SK-N-DZ (cell line): Measurements from ENCODE around the gene IKBKG.
"Not testable (repeated sequence)": the region's sequence is repeated elsewhere in the genome, so short reads cannot be mapped to it uniquely, and the experiment has no call there.

Experiments used
- DNase-seq: peaks from one replicate; pipeline ENCODE4 v3.0.0-alpha.2; 2015; ENCODE audit warnings: low spot score

IKBKG gene

DNA sequence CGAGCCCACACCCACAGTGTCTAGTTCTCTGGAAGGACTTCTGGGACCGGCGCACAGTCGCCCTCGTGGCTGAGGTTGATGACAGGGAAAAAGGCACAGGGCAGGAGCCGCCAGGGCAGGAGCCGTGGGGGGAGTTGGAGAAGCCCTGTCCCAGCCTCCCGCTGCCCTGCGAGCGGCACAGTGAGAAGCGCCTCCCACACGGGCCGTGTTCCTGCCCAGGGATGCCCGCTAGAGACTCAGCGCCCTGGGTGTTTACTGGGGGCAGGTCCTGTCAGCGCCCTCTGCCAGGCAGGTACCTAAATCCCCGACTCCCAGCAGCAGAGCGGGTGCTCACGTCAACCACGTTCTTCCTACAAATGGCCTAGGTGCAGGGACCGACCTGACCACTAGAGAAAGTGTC, 11.5 kb downstream of the IKBKG start:
- DNase-seq: not testable (repeated sequence)

DNA sequence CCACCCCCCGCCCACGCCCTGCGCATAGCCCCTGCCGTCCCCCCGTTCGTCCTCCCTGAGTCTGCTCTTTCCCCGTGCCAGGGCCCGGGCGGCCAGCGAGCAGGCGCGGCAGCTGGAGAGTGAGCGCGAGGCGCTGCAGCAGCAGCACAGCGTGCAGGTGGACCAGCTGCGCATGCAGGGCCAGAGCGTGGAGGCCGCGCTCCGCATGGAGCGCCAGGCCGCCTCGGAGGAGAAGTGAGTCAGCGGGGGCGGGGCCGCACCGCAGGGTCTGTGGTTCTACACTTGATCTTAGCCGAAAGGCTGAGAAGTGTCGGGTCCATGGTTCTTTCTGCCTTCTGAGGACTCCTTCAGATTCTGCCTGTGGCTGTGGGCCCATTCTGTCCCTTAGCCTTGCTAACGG, 12.9 kb downstream of the IKBKG start:
- not testable (repeated sequence) for DNase-seq

DNA sequence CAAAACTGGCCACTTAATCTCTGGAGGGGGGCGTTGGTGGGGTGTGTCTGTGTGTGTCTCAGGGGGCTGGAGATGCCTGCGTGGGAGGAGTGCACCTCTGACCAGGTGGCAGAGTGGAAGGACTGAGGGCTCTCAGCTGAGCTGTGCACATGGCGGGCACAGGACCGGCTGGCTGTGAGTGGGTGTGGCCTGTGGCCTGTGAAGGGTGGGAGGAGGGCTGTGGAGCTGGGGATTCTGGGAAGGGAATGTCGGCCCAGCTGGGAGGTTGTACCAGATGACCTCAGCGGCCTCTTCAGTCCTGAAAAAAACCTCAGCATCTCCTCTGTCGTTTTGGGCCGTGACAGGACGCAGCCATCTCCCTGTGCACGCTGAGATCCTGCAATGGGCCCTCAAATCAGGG, 14.9 kb downstream of the IKBKG start:
- not testable (repeated sequence) for DNase-seq

DNA sequence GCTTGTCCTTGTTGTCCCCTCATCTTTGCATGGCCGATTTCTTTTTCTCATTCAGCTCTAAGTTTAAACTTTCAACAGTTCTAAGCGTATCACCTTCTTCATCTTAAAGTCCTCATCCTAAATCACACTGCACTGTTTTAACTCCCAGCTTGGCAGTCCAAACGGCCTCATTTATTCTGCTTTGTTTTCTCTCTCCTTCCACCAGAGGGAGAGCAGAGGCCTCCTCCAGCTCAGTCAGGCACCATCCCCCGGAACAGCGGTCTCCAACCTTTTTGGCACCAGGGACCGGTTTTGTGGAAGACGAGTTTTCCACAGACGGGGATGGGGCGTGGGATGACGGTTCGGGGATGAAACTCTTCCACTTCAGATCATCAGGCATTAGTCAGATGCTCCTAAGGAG, 22.9 kb downstream of the IKBKG start:
- not testable (repeated sequence) for DNase-seq

DNA sequence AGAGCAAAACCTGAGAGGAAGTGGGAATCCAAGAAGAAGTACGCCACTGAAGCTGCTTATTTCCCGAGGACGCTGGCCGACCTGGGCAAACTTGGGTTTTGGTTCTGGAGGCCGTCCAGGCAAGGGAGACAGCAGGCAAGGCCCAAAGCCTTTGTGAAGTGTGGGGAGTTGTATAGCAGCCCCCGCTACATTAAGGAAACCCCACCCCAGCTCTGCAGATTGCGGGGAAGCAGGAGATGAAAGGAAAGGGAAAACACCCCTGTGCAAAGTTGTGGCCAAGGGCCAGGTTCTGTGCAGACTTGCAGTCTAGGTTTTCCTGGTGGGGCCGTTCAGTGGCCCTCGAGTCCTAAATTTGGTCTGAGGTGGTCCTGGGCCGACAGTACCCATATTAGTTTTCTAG, 25.6 kb downstream of the IKBKG start:
- DNase-seq: not testable (repeated sequence)

DNA sequence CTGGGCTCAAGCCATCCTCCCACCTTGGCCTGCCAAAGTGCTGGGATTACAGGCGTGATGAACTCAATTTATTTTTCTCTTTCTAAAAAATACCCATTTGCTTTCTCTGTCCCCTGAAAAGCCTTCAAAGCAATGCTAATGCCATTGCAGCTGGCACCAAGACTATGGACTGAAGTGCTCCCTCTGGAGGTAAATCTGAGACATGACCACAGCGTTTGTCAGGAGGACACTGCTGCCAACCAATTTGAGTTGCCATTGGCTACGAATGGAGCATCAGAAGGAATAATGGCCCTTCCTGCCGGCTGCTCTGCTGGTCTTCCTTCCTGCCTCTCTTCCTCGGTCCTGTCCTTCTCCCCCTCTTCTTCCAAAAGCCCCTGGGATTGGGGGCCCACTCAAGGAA, 27.7 kb downstream of the IKBKG start:
- DNase-seq: not testable (repeated sequence)

DNA sequence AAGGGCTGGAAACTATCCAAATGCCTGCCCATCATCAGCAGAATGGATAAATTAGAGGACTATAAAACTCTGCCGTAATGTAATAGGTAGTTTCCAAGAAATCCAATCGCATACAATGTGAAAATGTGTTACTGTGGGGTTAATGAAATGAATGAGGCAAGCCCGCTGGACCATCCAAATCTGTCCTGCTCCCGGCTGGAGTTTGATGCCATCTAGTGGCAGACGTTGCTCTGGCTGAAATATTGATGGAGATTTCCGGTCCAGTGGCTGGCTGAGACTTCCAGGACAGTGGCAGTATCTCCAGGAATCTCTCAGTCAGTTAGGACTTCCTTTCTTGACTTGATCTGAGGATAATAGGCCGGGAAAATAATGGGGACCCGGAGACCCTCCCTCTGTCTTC, 35.6 kb downstream of the IKBKG start:
- not testable (repeated sequence) for DNase-seq

DNA sequence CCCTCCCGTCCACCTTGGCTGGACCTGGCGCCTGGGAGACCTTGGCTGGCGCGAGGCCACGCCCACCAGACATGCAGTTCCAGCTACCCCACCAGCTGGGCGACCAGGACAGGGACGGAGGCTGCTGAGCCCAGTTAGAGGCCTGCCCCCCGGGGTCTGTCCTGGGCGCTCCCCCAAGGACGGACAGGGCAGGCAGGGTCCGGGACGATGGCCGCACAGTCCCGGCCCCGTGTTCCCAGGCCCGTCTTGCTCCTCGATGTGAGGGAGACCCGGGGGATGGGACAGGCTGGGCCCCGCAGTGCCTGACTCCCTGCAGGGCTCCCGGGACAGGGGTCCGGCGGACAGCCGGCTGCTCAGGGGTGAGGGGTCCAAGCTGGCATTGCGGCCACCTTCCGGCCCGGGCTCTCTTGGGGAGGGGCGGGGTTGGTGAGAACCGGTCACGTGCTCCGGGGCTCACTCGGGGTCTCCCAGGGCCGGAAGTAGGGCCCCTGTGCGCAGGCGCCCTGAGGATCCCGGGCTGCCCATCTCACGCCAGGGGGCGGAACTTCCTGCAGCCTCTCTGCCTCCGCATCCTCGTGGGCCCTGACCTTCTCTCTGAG, 37.3 kb downstream of the IKBKG start, which contains the start of gene CTAG1A:
Gene CTAG1A, plus strand, starts transcription at position 549 of the 599 bp plus-strand sequence. CDS start 74 bp downstream, outside the sequence.
- not testable (repeated sequence) for DNase-seq

DNA sequence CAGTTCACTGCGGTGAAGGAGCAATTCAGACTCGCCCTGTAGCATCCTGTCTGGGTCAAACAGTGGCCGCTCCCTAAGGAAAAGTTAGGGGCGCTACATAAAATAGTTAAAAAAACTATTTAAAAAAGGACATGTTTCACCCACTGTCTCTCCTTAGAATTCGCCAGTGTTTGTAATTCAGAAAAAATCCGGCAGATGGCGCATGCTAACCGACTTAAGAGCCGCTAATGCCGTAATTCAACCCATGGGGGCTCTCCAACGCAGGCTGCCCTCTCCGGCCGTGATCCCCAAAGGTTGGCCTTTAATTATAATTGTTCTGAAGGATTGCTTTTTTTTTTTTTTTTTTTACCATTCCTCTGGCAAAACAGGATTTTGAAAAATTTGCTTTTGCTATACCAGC, 43.0 kb downstream of the IKBKG start:
- not testable (repeated sequence) for DNase-seq

DNA sequence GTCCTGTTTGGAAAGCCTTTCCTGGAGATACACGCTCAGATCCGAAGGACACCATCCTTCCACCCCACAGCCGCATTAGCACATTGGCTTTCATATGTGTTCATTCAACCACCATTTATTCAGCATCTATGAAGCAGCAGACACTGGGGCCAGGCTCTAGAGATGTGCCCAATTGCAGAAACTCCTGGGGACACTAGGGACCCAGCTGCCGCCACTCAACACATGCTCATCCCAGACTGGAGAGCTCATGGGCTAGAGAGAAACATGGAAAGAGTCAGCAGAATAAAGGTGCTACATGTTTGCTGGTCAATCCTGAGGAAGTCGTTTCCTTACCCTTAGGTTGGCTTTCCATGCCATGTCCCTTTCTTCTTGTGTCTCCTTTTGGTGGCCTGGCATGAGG, 45.1 kb downstream of the IKBKG start:
- no peak for DNase-seq

DNA sequence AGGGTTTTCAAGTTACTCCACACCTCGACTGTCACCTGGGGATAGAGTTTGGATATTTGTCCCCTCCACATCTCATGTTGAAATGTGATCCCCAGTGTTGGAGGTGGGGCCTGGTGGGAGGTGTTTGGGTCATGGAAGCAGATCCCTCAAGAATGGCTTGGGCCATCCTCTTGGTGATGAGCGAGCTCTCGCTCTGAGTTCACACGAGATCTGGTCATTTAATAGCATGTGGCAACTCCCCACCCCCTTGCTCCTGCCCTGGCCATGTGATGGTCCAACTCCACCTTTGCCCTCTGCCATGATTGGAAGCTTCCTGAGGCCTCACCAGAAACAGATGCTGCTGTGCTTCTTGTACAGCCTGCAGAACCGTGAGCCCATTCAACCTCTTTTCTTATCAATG, 45.8 kb downstream of the IKBKG start:
- no peak for DNase-seq

DNA sequence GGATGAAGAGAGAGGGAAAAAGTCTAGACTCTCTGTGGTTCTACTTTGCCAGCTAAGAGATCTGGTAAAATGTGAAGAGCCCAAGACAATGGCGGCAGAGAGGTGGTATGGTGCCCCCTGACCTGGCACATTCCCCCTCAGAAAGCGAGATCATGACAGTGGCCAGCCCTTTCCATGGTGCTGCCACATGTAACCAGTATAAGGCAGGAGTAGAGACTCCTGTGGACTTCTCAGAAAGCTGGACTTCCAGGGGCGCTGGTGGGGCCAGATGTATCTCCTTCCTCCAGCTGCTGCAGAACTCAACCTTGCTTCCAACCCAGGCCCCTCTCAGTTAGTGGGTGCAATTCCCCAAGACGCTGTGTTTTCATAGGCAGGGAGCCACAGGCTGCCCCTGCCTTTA, 47.1 kb downstream of the IKBKG start:
- no peak for DNase-seq

DNA sequence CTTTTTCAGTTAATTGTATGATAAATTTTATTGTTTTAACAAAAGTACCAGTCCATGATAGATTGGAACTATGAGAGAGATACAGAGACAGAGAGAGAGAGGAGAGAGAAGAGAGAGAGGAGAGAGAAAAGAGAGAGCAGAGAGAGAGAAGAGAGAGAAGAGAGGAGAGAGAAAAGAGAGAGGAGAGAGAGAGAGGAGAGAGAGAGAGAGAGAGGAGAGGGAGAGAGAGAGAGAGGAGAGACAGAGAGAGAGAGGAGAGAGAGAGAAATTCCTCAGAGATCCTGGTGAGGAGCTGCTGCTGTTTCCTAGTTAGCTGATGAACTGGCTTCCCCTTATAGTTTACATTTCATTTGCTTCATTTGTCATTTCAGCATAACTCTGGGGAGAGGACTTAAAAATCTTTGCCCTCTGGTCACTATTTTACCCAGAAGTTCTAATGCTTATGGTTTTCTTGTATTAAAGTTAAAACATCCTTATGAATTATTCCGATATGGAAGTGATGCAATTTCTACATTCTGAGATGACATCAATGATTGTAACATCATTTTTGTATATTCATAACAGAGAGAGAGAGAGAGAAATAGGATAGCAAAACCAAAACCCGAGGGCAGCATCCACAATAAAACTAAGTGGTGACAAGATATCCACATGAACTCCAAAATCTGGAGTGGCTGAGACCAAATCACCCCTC, 48.3 kb downstream of the IKBKG start:
- no peak for DNase-seq

DNA sequence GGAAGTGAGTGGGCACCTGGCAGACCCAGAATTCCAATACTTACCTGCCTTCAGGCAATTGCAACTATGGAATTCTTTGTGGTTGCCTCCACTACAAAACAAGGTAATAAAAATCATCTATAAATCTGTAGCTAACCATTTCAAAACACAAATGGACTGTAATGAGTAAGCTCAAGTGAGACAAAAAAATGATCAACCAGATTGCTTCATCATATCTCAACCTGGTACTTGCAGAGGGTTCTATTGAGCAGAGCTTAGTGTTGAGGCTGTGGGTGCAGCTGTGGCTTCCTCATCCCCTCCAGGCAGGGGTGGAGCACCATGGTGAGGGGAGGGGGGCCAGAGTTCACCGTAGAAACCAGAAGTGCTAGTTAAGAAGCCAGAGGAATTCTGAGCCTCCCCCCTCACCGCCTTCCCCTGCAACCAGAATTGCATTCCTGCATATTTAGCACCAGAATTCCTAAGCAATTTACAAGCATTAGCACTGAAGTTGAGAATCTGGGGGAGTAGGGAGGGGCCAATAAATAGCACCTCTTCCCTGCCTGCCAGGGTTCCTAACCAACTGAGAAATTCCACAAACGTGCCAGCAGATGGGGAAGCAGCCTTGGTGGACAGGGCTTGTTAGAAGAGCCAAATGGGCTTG, 49.0 kb downstream of the IKBKG start:
- no peak for DNase-seq

DNA sequence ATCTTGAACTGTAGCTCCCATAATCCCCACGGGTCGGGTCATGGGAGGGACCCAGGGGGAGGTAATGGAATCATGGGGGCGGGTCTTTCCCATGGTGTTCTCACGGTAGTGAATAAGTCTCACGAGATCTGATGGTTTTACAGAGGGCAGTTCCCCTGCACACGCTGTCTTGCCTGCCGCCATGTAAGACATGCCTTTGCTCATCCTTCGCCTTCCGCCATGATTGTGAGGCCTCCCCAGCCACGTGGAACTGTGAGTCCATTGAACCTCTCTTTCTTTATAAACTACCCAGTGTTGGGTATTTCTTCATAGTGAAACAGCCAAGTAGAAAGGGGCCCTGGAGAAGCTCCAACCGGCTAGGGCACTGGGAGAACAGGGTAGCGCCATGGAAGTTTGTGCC, 49.8 kb downstream of the IKBKG start:
- no peak for DNase-seq

DNA sequence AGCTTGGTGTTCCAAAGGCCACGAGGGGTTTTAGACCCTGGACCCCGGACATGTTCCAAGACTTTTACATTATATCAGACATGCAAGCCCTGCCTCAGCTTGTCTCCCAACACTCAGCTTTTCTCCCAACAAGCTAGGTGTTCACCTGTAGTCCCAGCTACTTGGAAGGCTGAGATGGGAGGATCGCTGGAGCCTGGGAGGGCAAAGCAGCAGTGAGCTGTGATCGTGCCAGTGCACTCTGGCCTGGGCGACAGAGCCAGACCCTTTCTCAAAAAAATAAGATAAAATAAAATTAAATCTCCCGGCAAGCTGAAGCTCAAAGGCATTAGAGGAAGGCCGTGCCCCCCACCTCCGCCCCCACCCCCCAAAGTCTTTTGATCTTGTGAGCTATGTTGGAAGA, 51.2 kb downstream of the IKBKG start:
- peak; percentile 26 for DNase-seq

DNA sequence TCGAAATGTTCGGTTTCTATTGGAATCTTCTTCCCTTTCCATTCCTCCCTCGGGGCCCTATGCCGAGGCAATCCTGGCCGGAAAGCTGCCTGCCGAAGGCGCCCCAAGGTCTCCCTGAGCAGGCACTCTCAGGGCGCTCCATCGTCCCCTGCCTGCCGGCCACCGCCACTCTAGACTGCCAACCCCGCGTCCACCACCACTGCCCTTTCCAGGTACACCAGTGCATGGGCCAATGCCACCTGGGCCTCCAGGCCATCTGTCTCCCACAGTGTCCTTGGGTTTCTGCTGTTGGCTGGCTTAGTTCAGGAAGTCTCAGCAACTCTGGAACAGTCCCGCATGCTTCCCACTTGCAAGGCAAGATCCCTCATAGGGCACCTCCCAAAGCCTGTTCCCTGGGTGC, 52.1 kb downstream of the IKBKG start:
- no peak for DNase-seq

DNA sequence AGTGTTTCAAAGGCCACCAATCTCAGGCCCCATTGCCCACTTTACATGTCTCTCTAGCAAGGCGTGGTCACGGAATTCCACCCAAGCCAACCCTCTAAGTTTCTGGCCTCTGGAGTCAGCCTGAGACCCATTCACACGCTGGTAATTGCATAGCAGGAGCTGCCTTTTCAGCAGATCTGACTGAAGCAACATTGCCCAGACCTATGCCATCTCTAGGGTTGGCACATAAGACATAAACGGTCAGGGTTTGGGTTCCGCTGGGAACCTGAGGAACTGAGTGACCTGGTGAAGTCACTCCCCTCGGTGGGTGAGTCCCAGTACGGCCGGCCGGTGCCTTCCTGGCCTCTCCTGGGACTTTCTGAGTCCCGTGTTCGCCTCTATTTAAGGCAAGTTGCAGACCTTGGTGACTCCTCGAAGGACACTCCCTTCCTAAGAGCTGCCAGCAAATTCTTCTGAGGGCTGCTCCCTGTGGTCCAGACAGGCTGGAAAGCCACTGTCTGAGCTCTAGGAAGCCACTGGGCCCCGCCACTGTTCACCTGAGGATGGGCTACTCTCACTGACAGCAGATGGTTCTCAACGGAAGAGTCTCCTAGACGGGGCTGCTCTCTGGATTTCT, 53.4 kb downstream of the IKBKG start:
- DNase-seq: no peak

DNA sequence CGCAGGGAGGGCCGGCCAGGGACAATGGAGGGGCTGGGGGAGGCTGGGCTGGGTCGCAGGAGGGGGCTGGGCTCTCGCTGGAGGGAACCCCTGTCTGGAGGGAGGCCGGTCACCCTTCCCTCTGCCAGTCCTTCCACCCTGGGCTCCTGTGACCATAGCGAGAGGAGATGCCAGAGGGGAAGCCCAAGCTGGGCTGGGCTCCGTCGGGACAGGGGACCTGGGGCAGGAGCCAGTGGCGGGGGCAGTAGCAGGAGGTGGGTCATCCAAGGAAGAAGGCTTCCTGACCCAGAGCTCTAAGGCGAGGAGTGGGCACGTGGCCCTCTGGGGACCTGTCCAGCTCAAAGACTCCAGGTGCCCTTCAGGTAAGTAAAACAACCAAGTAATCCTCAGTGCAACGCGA, 54.8 kb downstream of the IKBKG start:
- no peak for DNase-seq

DNA sequence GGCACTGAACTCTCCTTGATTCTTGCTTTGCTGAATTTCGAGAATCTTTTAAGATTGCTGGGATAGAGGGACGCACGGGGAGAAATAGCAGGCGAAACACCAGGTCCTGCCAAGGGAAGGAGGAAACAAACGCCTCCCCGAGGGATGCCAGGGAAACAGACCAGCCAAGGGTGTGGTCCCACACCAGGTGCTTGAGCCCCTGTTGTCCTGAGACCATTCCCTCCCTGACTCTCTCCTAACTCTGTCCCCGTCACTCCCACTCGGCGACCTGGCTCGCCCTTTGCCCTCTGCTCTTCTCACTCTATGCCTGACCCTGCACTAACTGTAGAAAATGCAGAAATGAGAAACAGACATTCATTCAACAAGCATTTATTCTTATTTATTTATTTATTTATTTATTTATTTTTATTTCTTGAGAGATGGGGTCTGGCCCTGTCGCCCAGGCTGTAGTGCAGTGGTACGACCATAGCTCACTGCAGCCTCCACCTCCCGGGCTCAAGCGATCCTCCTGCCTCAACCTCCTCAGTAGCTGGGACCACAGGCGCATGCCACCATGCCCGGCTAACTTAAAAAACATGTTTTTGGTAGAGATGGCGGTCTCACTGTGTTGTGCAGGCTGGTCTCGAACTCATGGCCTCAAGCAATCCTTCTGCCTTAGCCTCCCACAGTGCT, 55.5 kb downstream of the IKBKG start:
- no peak for DNase-seq

DNA sequence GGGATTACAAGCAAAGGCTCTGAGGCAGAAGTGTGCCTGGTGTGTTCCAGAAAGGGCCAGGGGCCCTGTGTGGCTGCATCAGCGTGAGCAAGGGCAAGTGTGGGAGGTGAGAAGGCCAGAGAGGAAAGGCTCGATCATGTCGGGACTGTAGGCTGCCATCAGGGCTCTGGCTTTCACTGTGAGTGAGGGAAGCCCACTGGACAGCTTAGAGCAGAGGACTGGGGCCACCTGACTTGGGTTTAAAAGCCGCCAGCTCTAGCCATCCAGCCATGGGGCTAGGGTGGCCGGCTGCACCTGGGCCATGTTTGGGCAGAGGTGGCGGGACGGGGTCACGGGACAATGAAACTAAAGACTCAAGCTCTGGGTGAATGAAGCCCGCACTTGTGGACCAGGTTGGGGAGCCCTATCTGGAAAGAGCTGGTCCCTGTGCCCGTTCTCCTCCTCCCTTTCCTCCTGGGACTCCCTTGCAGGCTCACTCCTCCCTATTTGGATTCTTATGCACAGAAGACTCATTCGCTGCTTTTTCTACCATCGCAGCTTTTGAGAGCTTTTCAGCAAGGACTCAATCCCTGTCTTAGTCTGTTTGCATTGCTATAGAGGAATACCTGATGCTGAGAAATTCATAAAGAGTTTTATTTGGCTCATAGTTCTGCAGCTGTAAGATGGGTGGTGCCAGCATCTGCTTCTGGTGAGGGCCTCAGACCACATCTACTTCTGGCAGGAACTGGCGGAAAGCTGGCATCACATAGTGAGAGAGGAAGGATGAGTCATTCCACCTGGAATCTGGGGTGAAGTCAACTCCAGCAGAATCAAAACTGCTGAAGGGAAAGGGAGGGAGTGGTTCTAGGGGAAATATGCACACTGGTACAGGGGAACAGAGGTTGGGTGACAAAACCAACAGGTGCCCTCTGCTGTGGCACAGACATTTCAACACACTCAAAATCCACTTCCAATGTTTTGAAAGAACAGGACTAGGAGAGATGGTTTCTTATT, 56.3 kb downstream of the IKBKG start:
- DNase-seq: no peak
